CD8-positive, alpha-beta memory T cell (primary cell): Measurements from ENCODE around the gene AFAP1L2. TPM values are rescaled to one million over a fixed set of nuclear protein-coding genes. Genes with fewer than 3 reads are reported as not detected.

Source experiments
- CTCF ChIA-PET: fragments of 350-600 bp; sonication (Branson Sonifier 250); formaldehyde crosslinking; loops from one replicate; lab custom pipeline; 2021; ENCODE audit warnings: antibody characterized with exemption; lab: Charles Lee
- POLR2A ChIA-PET: fragments of 350-600 bp; sonication (Branson Sonifier 250); formaldehyde crosslinking; loops from one replicate; lab custom pipeline; 2021; ENCODE audit warnings: antibody characterized with exemption; lab: Charles Lee
- DNase-seq, 5 donors: peaks; one replicate each; pipeline versions ENCODE4 v3.0.0 to v3.0.0-alpha.2; 2020 to 2022; ENCODE audit warnings: mixed read lengths in 1 of 5
- H3K27ac ChIP-seq: one replicate; pipeline ENCODE4 v1.7.0; 2013; ENCODE audit warnings: low read depth, mild to moderate bottlenecking, low read length, moderate library complexity
- H3K27me3 ChIP-seq: 2 replicates; pipeline ENCODE4 v1.7.0; 2013; ENCODE audit warnings: low read length, mild to moderate bottlenecking; ENCODE audit not compliant: insufficient read depth, poor library complexity, severe bottlenecking
- H3K36me3 ChIP-seq: 2 replicates; pipeline ENCODE4 v1.7.0; 2013; ENCODE audit warnings: mild to moderate bottlenecking, low read length, moderate library complexity; ENCODE audit not compliant: insufficient read depth
- H3K4me1 ChIP-seq: 2 replicates; pipeline ENCODE4 v1.7.0; 2013; ENCODE audit warnings: mild to moderate bottlenecking, low read length, moderate library complexity; ENCODE audit not compliant: insufficient read depth
- H3K4me3 ChIP-seq: 2 replicates; pipeline ENCODE4 v1.7.0; 2013; ENCODE audit warnings: mild to moderate bottlenecking, low read length
- H3K9me3 ChIP-seq: 2 replicates; pipeline ENCODE4 v1.7.0; 2013; ENCODE audit warnings: mild to moderate bottlenecking, low read length
- H3K27ac Mint-ChIP-seq, 8 donors: one replicate each; pipeline ENCODE4 v1.8.0; 2020 to 2021; ENCODE audit warnings: mixed read lengths in 8 of 8, mild to moderate bottlenecking in 6 of 8, inconsistent platforms in 3 of 8, moderate library complexity in 3 of 8
- H3K27me3 Mint-ChIP-seq, 2 donors: one replicate each; pipeline ENCODE4 v1.8.0; 2020 to 2021; ENCODE audit warnings: mixed read lengths in 2 of 2, mild to moderate bottlenecking in 1 of 2, moderate library complexity in 1 of 2
- H3K36me3 Mint-ChIP-seq, 3 donors: one replicate each; pipeline ENCODE4 v1.8.0; 2020 to 2021; ENCODE audit warnings: mixed read lengths in 3 of 3, inconsistent platforms in 1 of 3, mild to moderate bottlenecking in 1 of 3
- H3K4me1 Mint-ChIP-seq, 3 donors: one replicate each; pipeline ENCODE4 v1.8.0; 2020 to 2021; ENCODE audit warnings: mixed read lengths in 3 of 3, inconsistent platforms in 1 of 3, mild to moderate bottlenecking in 1 of 3
- H3K4me3 Mint-ChIP-seq, 7 donors: one replicate each; pipeline ENCODE4 v1.8.0; 2020 to 2021; ENCODE audit warnings: mixed read lengths in 7 of 7, mild to moderate bottlenecking in 6 of 7, moderate library complexity in 4 of 7, inconsistent platforms in 2 of 7
- H3K9me3 Mint-ChIP-seq, 5 donors: one replicate each; pipeline ENCODE4 v1.8.0; 2020 to 2022; ENCODE audit warnings: mixed read lengths in 5 of 5, mild to moderate bottlenecking in 3 of 5, moderate library complexity in 2 of 5, inconsistent platforms in 1 of 5
- polyA plus RNA-seq: library from polyadenylated mRNA; unstranded; fragments of 300-500 nt; fragmentation: Illumina TruSeq; gene quantifications from one replicate; pipeline ENCODE4 v1.2.3, GENCODE V29; 2021
- total RNA-seq, 2 experiments: library from RNA; stranded (reverse); gene quantifications; one replicate each; pipeline ENCODE4 v1.2.3, GENCODE V29; 2021

Gene AFAP1L2
- total and polyA plus RNA-seq, 3 experiments from 2014 or later: 1.6 to 2.9 (median 2.5) TPM

DNA sequence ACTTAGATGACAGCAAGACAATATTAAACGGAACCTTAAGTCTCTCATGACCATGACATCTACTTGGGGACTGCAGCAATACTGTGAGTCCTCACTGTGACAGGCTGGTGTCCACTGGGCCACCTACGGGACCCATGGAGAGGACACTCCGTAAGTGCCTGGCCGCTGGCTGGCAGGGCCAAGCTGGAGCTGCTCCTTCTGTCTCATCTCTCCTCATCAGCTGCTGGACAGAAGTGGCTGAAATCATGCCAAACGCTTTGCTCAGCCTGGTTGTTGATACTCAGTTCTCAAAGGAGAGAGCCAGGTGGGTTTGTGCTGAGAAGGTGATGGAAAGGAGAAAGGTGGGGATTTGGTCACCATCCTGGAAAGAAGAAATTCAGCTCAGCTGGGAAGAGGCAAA lies 33.3 kb downstream of the AFAP1L2 start:
- Mint-ChIP-seq H3K4me3 (no peak overlapping the region), H3K27ac (no peak overlapping the region), H3K4me1 (peaks cover 0 to 9% (median 0%) of the 10 kb centered on the region in 3 donors), H3K27me3 (peaks cover 9 to 10% of the 10 kb centered on the region in 2 donors), H3K36me3 (no peaks in the 10 kb centered on the region), H3K9me3 (no peaks in the 10 kb centered on the region)
- ChIA-PET CTCF (no interaction called here), POLR2A (no interaction called here)
- Histone ChIP-seq H3K4me3 (no peak overlapping the region), H3K4me1 (no peaks in the 10 kb centered on the region), H3K36me3 (no peaks in the 10 kb centered on the region), H3K27me3 (no peaks in the 10 kb centered on the region), H3K27ac (no peak overlapping the region), H3K9me3 (no peaks in the 10 kb centered on the region)
- DNase-seq: no peak

GRCh38 chr10:114370199-114370598 lies 34.1 kb downstream of the AFAP1L2 start:
- H3K9me3 Mint-ChIP-seq: no peaks in the 10 kb centered on the region
- POLR2A ChIA-PET: no interaction called here
- Histone ChIP-seq H3K4me1 (no peaks in the 10 kb centered on the region), H3K36me3 (no peaks in the 10 kb centered on the region), H3K27me3 (no peaks in the 10 kb centered on the region), H3K9me3 (no peaks in the 10 kb centered on the region), H3K27ac (no peak overlapping the region), H3K4me3 (no peak overlapping the region)
- peak overlapping the region in 1 of 7 donors; percentile 18 for H3K4me3 Mint-ChIP-seq
- DNase-seq: no peak
- CTCF ChIA-PET: interaction anchor here (0.9 kb wide), 1 partner anchor 452 kb away, joined by 3 read pairs; the partner anchor contains the start of gene FHIP2A
- peaks cover 11 to 12% of the 10 kb centered on the region in 2 donors for H3K27me3 Mint-ChIP-seq
- H3K4me1 Mint-ChIP-seq: peaks cover 0 to 9% (median 0%) of the 10 kb centered on the region in 3 donors
- H3K36me3 Mint-ChIP-seq: no peaks in the 10 kb centered on the region
- H3K27ac Mint-ChIP-seq: no peak overlapping the region

DNA sequence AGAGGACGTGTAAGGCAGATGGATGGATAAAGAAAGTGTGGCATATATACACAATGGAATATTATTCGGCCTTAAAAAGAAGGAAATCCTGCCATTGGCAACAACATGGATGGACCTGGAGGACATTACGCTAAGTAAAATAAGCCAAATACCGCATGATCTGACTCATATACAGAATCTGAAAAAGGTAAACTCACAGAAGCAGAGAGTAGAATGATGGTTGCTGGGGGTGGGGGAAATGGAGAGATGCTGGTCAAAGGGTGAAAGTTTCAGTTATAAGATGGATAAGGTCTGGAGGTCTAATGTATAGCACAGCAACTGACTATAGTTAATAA lies 36.3 kb downstream of the AFAP1L2 start:
- no peaks in the 10 kb centered on the region for H3K36me3 Mint-ChIP-seq
- DNase-seq: no peak
- H3K27ac Mint-ChIP-seq: no peak overlapping the region
- Histone ChIP-seq H3K27ac (no peak overlapping the region), H3K4me1 (no peaks in the 10 kb centered on the region), H3K4me3 (no peak overlapping the region), H3K27me3 (no peaks in the 10 kb centered on the region), H3K9me3 (no peaks in the 10 kb centered on the region), H3K36me3 (no peaks in the 10 kb centered on the region)
- no peaks in the 10 kb centered on the region for H3K9me3 Mint-ChIP-seq
- H3K4me3 Mint-ChIP-seq: no peak overlapping the region
- H3K27me3 Mint-ChIP-seq: peaks cover 7% of the 10 kb centered on the region in 2 donors
- ChIA-PET POLR2A (no interaction called here), CTCF (no interaction called here)
- peaks cover 0 to 9% (median 0%) of the 10 kb centered on the region in 3 donors for H3K4me1 Mint-ChIP-seq

DNA sequence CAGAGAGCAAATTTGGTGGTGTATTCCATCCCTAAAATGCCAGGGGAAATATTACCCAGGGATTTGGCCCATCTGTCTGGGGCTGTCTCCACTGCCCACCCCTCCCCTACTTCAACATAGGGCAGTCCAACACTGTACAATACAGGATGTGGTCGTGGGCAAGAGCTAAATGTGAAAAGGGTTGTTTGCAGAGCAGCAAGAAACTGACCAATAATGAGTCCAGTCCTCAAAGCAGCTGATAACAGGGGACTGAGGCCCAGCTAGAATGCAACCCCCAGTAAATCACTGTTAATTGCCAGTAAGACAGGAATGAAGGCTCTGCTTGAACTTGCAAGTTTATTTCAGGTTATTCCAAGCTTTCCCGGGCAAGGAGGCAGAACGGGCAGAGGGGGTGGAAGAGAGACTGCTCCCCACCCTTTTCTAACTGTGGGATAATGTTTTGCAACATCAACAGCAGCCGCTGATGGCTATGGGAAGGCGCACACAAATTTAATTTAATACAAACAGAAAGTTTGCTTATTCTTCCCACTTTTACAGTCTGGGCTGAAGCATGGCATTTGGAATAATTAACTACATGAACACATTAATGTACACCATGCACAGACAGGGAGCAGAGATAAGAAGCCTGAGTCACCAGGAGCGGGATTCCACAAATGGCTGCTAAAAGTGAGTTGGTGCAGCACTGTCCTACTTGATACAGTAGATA lies 36.8 kb downstream of the AFAP1L2 start:
- no peak overlapping the region for H3K4me3 Mint-ChIP-seq
- H3K36me3 Mint-ChIP-seq: no peaks in the 10 kb centered on the region
- Histone ChIP-seq H3K27ac (no peak overlapping the region), H3K4me1 (no peaks in the 10 kb centered on the region), H3K9me3 (no peaks in the 10 kb centered on the region), H3K4me3 (no peak overlapping the region), H3K36me3 (no peaks in the 10 kb centered on the region), H3K27me3 (no peaks in the 10 kb centered on the region)
- ChIA-PET POLR2A (no interaction called here), CTCF (no interaction called here)
- H3K9me3 Mint-ChIP-seq: no peaks in the 10 kb centered on the region
- peaks cover 0 to 9% (median 0%) of the 10 kb centered on the region in 3 donors for H3K4me1 Mint-ChIP-seq
- no peak for DNase-seq
- H3K27me3 Mint-ChIP-seq: peaks cover 7% of the 10 kb centered on the region in 2 donors
- H3K27ac Mint-ChIP-seq: no peak overlapping the region

GRCh38 chr10:114364726-114365125 lies 39.6 kb downstream of the AFAP1L2 start:
- H3K27ac ChIP-seq: no peak overlapping the region
- H3K9me3 Mint-ChIP-seq: no peaks in the 10 kb centered on the region
- ChIA-PET POLR2A (no interaction called here), CTCF (no interaction called here)
- DNase-seq: no peak
- no peaks in the 10 kb centered on the region for H3K9me3 ChIP-seq
- no peaks in the 10 kb centered on the region for H3K27me3 ChIP-seq
- no peaks in the 10 kb centered on the region for H3K36me3 ChIP-seq
- H3K4me1 ChIP-seq: no peaks in the 10 kb centered on the region
- no peak overlapping the region for H3K4me3 Mint-ChIP-seq
- H3K36me3 Mint-ChIP-seq: no peaks in the 10 kb centered on the region
- H3K4me1 Mint-ChIP-seq: peaks cover 0 to 3% (median 0%) of the 10 kb centered on the region in 3 donors
- H3K27ac Mint-ChIP-seq: no peak overlapping the region
- peaks cover 7 to 19% of the 10 kb centered on the region in 2 donors for H3K27me3 Mint-ChIP-seq
- no peak overlapping the region for H3K4me3 ChIP-seq

GRCh38 chr10:114363745-114364454 lies 40.4 kb downstream of the AFAP1L2 start:
- no peaks in the 10 kb centered on the region for H3K9me3 Mint-ChIP-seq
- Histone ChIP-seq H3K27me3 (no peaks in the 10 kb centered on the region), H3K36me3 (no peaks in the 10 kb centered on the region), H3K27ac (no peak overlapping the region), H3K9me3 (no peaks in the 10 kb centered on the region), H3K4me3 (no peak overlapping the region), H3K4me1 (no peaks in the 10 kb centered on the region)
- peaks cover 7 to 25% of the 10 kb centered on the region in 2 donors for H3K27me3 Mint-ChIP-seq
- no peaks in the 10 kb centered on the region for H3K36me3 Mint-ChIP-seq
- CTCF ChIA-PET: no interaction called here
- H3K27ac Mint-ChIP-seq: no peak overlapping the region
- DNase-seq: no peak
- no peaks in the 10 kb centered on the region for H3K4me1 Mint-ChIP-seq
- POLR2A ChIA-PET: no interaction called here
- no peak overlapping the region for H3K4me3 Mint-ChIP-seq

- Histone ChIP-seq H3K27ac (no peak overlapping the region), H3K9me3 (no peaks in the 10 kb centered on the region), H3K27me3 (no peaks in the 10 kb centered on the region), H3K36me3 (no peaks in the 10 kb centered on the region), H3K4me1 (no peaks in the 10 kb centered on the region), H3K4me3 (no peak overlapping the region)
- CTCF ChIA-PET: no interaction called here
- H3K36me3 Mint-ChIP-seq: no peaks in the 10 kb centered on the region
- H3K4me1 Mint-ChIP-seq: no peaks in the 10 kb centered on the region
- no peak overlapping the region for H3K27ac Mint-ChIP-seq
- no peaks in the 10 kb centered on the region for H3K9me3 Mint-ChIP-seq
- POLR2A ChIA-PET: no interaction called here
- peaks cover 9 to 26% of the 10 kb centered on the region in 2 donors for H3K27me3 Mint-ChIP-seq
- no peak for DNase-seq
- H3K4me3 Mint-ChIP-seq: no peak overlapping the region
Observed at GRCh38 chr10:114362826-114363355, 41.4 kb downstream of the AFAP1L2 start.

DNA sequence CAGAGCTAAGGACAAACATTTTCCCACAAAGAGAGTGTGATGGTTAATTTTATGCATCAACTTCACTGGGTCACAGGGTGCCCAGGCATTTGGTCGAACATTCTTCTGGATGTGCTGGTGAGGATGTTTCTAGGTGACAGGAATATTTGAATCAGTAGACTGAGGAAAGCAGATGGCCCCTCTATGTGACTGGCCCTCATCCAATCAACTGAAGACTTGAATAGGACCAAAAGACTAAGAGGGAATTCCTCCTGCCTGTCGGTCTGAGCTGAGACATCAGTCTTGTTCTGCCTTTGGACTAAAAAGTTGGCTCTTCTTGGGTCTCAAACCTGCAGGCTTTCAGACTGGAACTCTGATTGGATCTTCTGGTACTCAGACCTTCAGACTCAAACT lies 44.4 kb downstream of the AFAP1L2 start:
- H3K36me3 Mint-ChIP-seq: no peaks in the 10 kb centered on the region

More for the DNA sequence above, 44.4 kb downstream of the AFAP1L2 start:
- POLR2A ChIA-PET: no interaction called here
- CTCF ChIA-PET: no interaction called here
- Mint-ChIP-seq H3K9me3 (no peaks in the 10 kb centered on the region), H3K27me3 (peaks cover 6 to 22% of the 10 kb centered on the region in 2 donors), H3K27ac (no peak overlapping the region), H3K4me1 (no peaks in the 10 kb centered on the region), H3K4me3 (no peak overlapping the region)
- Histone ChIP-seq H3K9me3 (no peaks in the 10 kb centered on the region), H3K4me3 (no peak overlapping the region), H3K4me1 (no peaks in the 10 kb centered on the region), H3K27me3 (no peaks in the 10 kb centered on the region), H3K36me3 (no peaks in the 10 kb centered on the region), H3K27ac (no peak overlapping the region)
- DNase-seq: no peak
